GM23338 (cell line): ENCODE measurements around the gene FIG4. TPM values are rescaled to one million over a fixed set of nuclear protein-coding genes. Genes with fewer than 3 reads are reported as not detected.
"Not testable (repeated sequence)": the region's sequence is repeated elsewhere in the genome, so short reads cannot be mapped to it uniquely, and the experiment has no call there.

Experiments used
- ATAC-seq: fragments of 200-7000 bp; cut with Tn5 transposase; 3 replicates; pipeline ENCODE4 v1.9.1; 2020
- DNase-seq: peaks from one replicate; pipeline ENCODE4 v3.0.0-alpha.2; 2015; ENCODE audit warnings: low spot score
- H2AFZ ChIP-seq: fragments of 200-600 bp; sonication (generic); 2 replicates; pipeline ENCODE4 v1.8.0; 2016; ENCODE audit warnings: antibody characterized with exemption, mild to moderate bottlenecking, moderate library complexity
- H3F3A ChIP-seq: fragments of 200-600 bp; sonication (generic); replicated peaks from 2 replicates; pipeline ENCODE4 v1.8.0; 2017; ENCODE audit warnings: antibody characterized with exemption, mixed run types, low read depth
- H3K27ac ChIP-seq: fragments of 200-600 bp; sonication (generic); 2 replicates; pipeline ENCODE4 v1.6.1; 2016; ENCODE audit warnings: low read depth
- H3K27me3 ChIP-seq: fragments of 200-600 bp; sonication (generic); 2 replicates; pipeline ENCODE4 v1.8.0; 2016; ENCODE audit warnings: mild to moderate bottlenecking, mixed run types, moderate library complexity; ENCODE audit not compliant: insufficient read depth
- H3K36me3 ChIP-seq: fragments of 200-600 bp; sonication (generic); 2 replicates; pipeline ENCODE4 v1.8.0; 2016; ENCODE audit warnings: mild to moderate bottlenecking; ENCODE audit not compliant: insufficient read depth
- H3K4me1 ChIP-seq: fragments of 200-600 bp; sonication (generic); 2 replicates; pipeline ENCODE4 v1.8.0; 2016; ENCODE audit warnings: mild to moderate bottlenecking, moderate library complexity; ENCODE audit not compliant: insufficient read depth
- H3K4me2 ChIP-seq: fragments of 200-600 bp; sonication (generic); 2 replicates; pipeline ENCODE4 v1.7.1; 2017; ENCODE audit warnings: mixed run types
- H3K4me3 ChIP-seq: fragments of 200-600 bp; sonication (generic); 2 replicates; pipeline ENCODE4 v1.6.1; 2016; ENCODE audit warnings: mixed run types
- H3K79me2 ChIP-seq: fragments of 200-600 bp; sonication (generic); replicated peaks from 2 replicates; pipeline ENCODE4 v1.8.0; 2017; ENCODE audit warnings: mild to moderate bottlenecking; ENCODE audit not compliant: insufficient read depth
- H3K9me2 ChIP-seq: fragments of 200-600 bp; sonication (generic); 2 replicates; pipeline ENCODE4 v1.8.0; 2017; ENCODE audit not compliant: insufficient read depth
- H4K20me1 ChIP-seq: fragments of 200-600 bp; sonication (generic); replicated peaks from 2 replicates; pipeline ENCODE4 v1.8.0; 2017; ENCODE audit warnings: mild to moderate bottlenecking; ENCODE audit not compliant: insufficient read depth
- H3K27ac Mint-ChIP-seq: 2 replicates; pipeline ENCODE4 v1.8.0; 2020; ENCODE audit warnings: inconsistent platforms, mild to moderate bottlenecking, moderate library complexity, mixed read lengths
- H3K27me3 Mint-ChIP-seq: 3 replicates; pipeline ENCODE4 v1.8.0; 2022; ENCODE audit warnings: low read depth, mild to moderate bottlenecking, moderate library complexity, mixed read lengths, inconsistent platforms; ENCODE audit not compliant: insufficient read depth, poor library complexity
- H3K36me3 Mint-ChIP-seq: 3 replicates; pipeline ENCODE4 v1.8.0; 2021; ENCODE audit warnings: low read depth, mild to moderate bottlenecking, inconsistent platforms, moderate library complexity, mixed read lengths
- H3K4me1 Mint-ChIP-seq: 3 replicates; pipeline ENCODE4 v1.8.0; 2020; ENCODE audit warnings: mild to moderate bottlenecking, inconsistent platforms, mixed read lengths
- H3K4me3 Mint-ChIP-seq: 3 replicates; pipeline ENCODE4 v1.8.0; 2021; ENCODE audit warnings: moderate library complexity, mild to moderate bottlenecking, inconsistent platforms, mixed read lengths
- H3K9me3 Mint-ChIP-seq: 3 replicates; pipeline ENCODE4 v1.8.0; 2020; ENCODE audit warnings: moderate library complexity, mild to moderate bottlenecking, inconsistent platforms, mixed read lengths
- CREB1 ChIP-seq: fragments of 250-450 bp; sonication (Bioruptor Pico); IDR thresholded peaks from 2 replicates; pipeline ENCODE4 v1.5.0; 2020; ENCODE audit warnings: low read depth, mild to moderate bottlenecking, moderate library complexity
- CTCF ChIP-seq, 2 experiments: fragments of 200-600 bp in 1 of 2; sonication (generic) in 1 of 2; conservative IDR thresholded peaks; 2 replicates each; pipeline versions ENCODE4 v1.5.1 to v1.6.1; 2016 to 2017; ENCODE audit warnings: antibody characterized with exemption in 2 of 2, low read depth in 2 of 2, mild to moderate bottlenecking in 2 of 2, moderate library complexity in 1 of 2
- EZH2 ChIP-seq: fragments of 200-600 bp; sonication (generic); IDR thresholded peaks from one replicate; pipeline ENCODE4 v1.8.0; 2017; ENCODE audit warnings: antibody characterized with exemption, mild to moderate bottlenecking, low read depth; ENCODE audit not compliant: unreplicated experiment
- EZH2phosphoT487 ChIP-seq: fragments of 200-600 bp; sonication (generic); IDR thresholded peaks from one replicate; pipeline ENCODE4 v1.8.1; 2018; ENCODE audit warnings: antibody characterized with exemption; ENCODE audit not compliant: unreplicated experiment
- JUNB ChIP-seq: IDR thresholded peaks from one replicate; pipeline ENCODE4 v1.6.1; 2016; ENCODE audit warnings: antibody characterized with exemption; ENCODE audit not compliant: unreplicated experiment
- NANOG ChIP-seq: IDR thresholded peaks from 2 replicates; pipeline ENCODE4 v1.6.1; 2016; ENCODE audit warnings: antibody characterized with exemption, borderline replicate concordance
- REST ChIP-seq: IDR thresholded peaks from one replicate; pipeline ENCODE4 v1.6.1; 2018; ENCODE audit warnings: antibody characterized with exemption; ENCODE audit not compliant: unreplicated experiment
- STAT1 ChIP-seq: IDR thresholded peaks from one replicate; pipeline ENCODE4 v1.6.1; 2016; ENCODE audit warnings: antibody characterized with exemption; ENCODE audit not compliant: unreplicated experiment
- ZNF114 ChIP-seq: fragments of 250-450 bp; sonication (Bioruptor Pico); IDR thresholded peaks from 2 replicates; pipeline ENCODE4 v1.5.0; 2020; ENCODE audit warnings: mild to moderate bottlenecking, moderate library complexity
- polyA plus RNA-seq: library from polyadenylated mRNA; unstranded; fragments of >200 nt; fragmentation: Nextera tagmentation; extraction: Ambion mirVana; gene quantifications from 2 replicates; pipeline ENCODE4 v1.2.1, GENCODE V29; 2016
- total RNA-seq: library from RNA; depleted of rRNA; stranded (reverse); fragments of >200 nt; shearing (Covaris generic); gene quantifications from 2 replicates; pipeline ENCODE4 v1.2.3, GENCODE V29; 2014

FIG4 gene
- total and polyA plus RNA-seq, 2 experiments from 2014 or later, result 7.0 to 16.9 TPM

- Histone ChIP-seq H3K79me2 (no peaks in the 10 kb centered on the region), H3K4me2 (no peak overlapping the region), H3K9me2 (no peaks in the 10 kb centered on the region), H4K20me1 (no peaks in the 10 kb centered on the region), H2AFZ (no peak overlapping the region), H3K27me3 (no peaks in the 10 kb centered on the region), H3K4me1 (no peaks in the 10 kb centered on the region), H3K27ac (no peak overlapping the region), H3F3A (no peaks in the 10 kb centered on the region), H3K36me3 (no peaks in the 10 kb centered on the region), H3K4me3 (no peak overlapping the region)
- Mint-ChIP-seq H3K36me3 (peaks cover 23% of the 10 kb centered on the region), H3K27ac (no peak overlapping the region), H3K4me1 (peaks cover 10% of the 10 kb centered on the region), H3K4me3 (no peak overlapping the region), H3K9me3 (no peaks in the 10 kb centered on the region; the same call in 2 of the 3 replicates), H3K27me3 (no peaks in the 10 kb centered on the region)
- ATAC-seq (no peak), DNase-seq (no peak)
- no peak for TF ChIP-seq EZH2phosphoT487
- TF ChIP-seq STAT1, result no peak
- no peak for TF ChIP-seq ZNF114 (CRISPR knock-in tag)
These were observed 52.6 kb downstream of the FIG4 start for GRCh38 chr6:109743739-109744138.

GRCh38 chr6:109744779-109745178 lies 53.7 kb downstream of the FIG4 start:
- not testable (repeated sequence) for H3K4me1 ChIP-seq, H3K27me3 Mint-ChIP-seq, H3K9me3 Mint-ChIP-seq, H3K9me2 ChIP-seq, H3K4me1 Mint-ChIP-seq, H3K79me2 ChIP-seq, H3K27me3 ChIP-seq, H3K27ac Mint-ChIP-seq, H3K36me3 ChIP-seq, ATAC-seq, H3K4me2 ChIP-seq, H3K4me3 ChIP-seq, H4K20me1 ChIP-seq, H3F3A ChIP-seq, H3K27ac ChIP-seq, H2AFZ ChIP-seq, H3K4me3 Mint-ChIP-seq, DNase-seq
- peaks cover 21% of the 10 kb centered on the region for H3K36me3 Mint-ChIP-seq

GRCh38 chr6:109747221-109747620 lies 56.1 kb downstream of the FIG4 start:
- TF ChIP-seq EZH2phosphoT487, result no peak
- Histone ChIP-seq H3K27me3 (no peaks in the 10 kb centered on the region), H2AFZ (no peak overlapping the region), H3K27ac (no peak overlapping the region), H3K9me2 (no peaks in the 10 kb centered on the region), H4K20me1 (no peaks in the 10 kb centered on the region), H3K79me2 (no peaks in the 10 kb centered on the region), H3K4me3 (no peak overlapping the region), H3K4me2 (no peak overlapping the region), H3F3A (no peaks in the 10 kb centered on the region), H3K4me1 (no peaks in the 10 kb centered on the region), H3K36me3 (no peaks in the 10 kb centered on the region)
- Mint-ChIP-seq H3K27me3 (no peaks in the 10 kb centered on the region), H3K27ac (no peak overlapping the region), H3K36me3 (peaks cover 9% of the 10 kb centered on the region; the same call in 2 of the 3 replicates), H3K4me1 (no peaks in the 10 kb centered on the region), H3K9me3 (no peaks in the 10 kb centered on the region; the same call in 2 of the 3 replicates), H3K4me3 (no peak overlapping the region)
- no peak for ATAC-seq
- no peak for DNase-seq

GRCh38 chr6:109759098-109759955 lies 68.2 kb downstream of the FIG4 start:
- H3K36me3 ChIP-seq, result no peaks in the 10 kb centered on the region
- H2AFZ ChIP-seq, result no peak overlapping the region
- H3K4me2 ChIP-seq, result no peak overlapping the region
- Mint-ChIP-seq H3K27ac (no peak overlapping the region), H3K27me3 (no peaks in the 10 kb centered on the region), H3K4me1 (no peaks in the 10 kb centered on the region; the same call in 2 of the 3 replicates), H3K9me3 (peaks cover 11% of the 10 kb centered on the region), H3K36me3 (peaks cover 44% of the 10 kb centered on the region), H3K4me3 (no peak overlapping the region)
- H3F3A ChIP-seq, result no peaks in the 10 kb centered on the region
- no peaks in the 10 kb centered on the region for H3K9me2 ChIP-seq
- no peak for ATAC-seq
- H3K4me3 ChIP-seq, result no peak overlapping the region
- H3K79me2 ChIP-seq, result 0 out of 2 replicates have a peak, but pooled peaks cover 3% of the 10 kb centered on the region
- H3K4me1 ChIP-seq, result no peaks in the 10 kb centered on the region
- H3K27me3 ChIP-seq, result no peaks in the 10 kb centered on the region
- DNase-seq, result no peak
- H4K20me1 ChIP-seq, result no peaks in the 10 kb centered on the region
- no peak overlapping the region for H3K27ac ChIP-seq
- no peak for TF ChIP-seq NANOG
- no peak for TF ChIP-seq JUNB
- no peak for TF ChIP-seq CTCF (conservative IDR thresholded peaks at IDR 0.05; ENCODE audit: low read depth in 2 of 2)
- TF ChIP-seq EZH2, result no peak
- no peak for TF ChIP-seq CREB1 (CRISPR knock-in tag)
- no peak for TF ChIP-seq REST
